ENCODE measurements around the gene TIMM21.

TIMM21 gene, protein sequence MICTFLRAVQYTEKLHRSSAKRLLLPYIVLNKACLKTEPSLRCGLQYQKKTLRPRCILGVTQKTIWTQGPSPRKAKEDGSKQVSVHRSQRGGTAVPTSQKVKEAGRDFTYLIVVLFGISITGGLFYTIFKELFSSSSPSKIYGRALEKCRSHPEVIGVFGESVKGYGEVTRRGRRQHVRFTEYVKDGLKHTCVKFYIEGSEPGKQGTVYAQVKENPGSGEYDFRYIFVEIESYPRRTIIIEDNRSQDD

DNA sequence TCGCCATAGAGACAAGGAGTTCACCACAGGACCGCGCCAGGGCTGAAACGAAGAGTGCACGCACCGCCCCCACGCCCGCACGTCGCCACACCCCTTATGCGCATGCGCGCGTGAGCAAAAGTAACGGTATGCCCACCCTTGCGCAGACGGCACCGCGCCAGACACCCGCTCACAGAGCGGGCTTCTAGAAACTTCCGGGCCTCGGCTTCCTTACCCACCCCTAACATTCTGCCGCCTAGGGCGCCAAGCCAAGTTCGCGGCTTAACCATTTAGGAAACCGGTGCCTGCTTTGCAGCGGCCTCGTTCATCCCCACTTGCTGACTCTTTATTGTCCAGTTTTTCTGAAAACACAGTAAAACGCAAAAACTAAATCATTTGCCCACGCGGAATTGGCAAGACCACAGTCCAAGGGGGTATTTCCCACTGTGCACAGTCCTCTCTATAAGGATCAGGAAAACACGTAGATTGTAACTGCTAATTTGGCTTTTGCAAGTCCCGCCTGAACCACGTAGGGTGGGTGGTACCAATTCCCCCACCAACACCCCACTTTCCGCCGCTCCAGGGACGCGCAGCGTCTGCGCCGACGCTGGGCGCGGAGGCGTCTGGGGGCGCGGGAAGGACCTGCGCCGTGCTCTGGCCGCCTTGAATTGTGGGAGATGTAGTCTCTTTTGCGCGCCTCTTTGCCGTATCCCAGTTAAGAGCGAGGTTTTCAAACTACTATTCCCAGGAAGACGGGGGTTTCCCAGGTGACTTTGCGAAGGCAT is at the start of gene TIMM21, which contains the start of gene FBXO15:
TSS of gene TIMM21 (plus strand) at position 745 of the 764 bp plus-strand sequence. CDS start 286 bp downstream, outside the sequence.
TSS of gene FBXO15 (minus strand) at position 56 of the 764 bp plus-strand sequence. CDS start at position 7, 49 bp downstream.
- peak; percentile 98 for DNase-seq

- DNase-seq: no peak
Observed at GRCh38 chr18:74108460-74108859, 39.9 kb upstream of the TIMM21 start.

- DNase-seq: peak; percentile 23
Observed at GRCh38 chr18:74110149-74110548, 38.2 kb upstream of the TIMM21 start.

GRCh38 chr18:74110976-74111375 is 37.3 kb upstream of the TIMM21 start:
- no peak for DNase-seq

DNA sequence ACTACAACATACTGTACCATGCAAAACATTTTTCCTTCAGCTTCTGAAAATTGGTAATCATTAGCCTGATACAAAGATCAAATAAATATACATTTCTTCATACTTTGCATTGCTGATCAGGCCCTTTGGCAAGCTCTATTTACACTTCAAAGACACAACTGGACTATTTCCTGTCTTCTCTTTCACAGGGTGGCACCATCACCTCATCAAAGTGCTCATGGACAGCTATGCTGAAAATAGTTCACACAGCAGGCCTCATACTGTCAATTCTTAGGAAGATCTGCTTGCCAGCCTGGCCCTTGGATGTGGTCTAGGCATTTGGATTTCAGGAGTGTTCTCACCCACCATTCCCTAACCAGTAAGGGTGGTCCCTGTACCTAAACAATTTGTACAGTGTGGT is 34.6 kb upstream of the TIMM21 start:
- no peak for DNase-seq

- DNase-seq: no peak
Observed at GRCh38 chr18:74114116-74114515, 34.2 kb upstream of the TIMM21 start.

- no peak for DNase-seq
Observed at GRCh38 chr18:74115046-74115445, 33.3 kb upstream of the TIMM21 start.

- peak; percentile 55 for DNase-seq
Observed at GRCh38 chr18:74116633-74117554, 31.4 kb upstream of the TIMM21 start.

GRCh38 chr18:74123200-74123599 is 25.1 kb upstream of the TIMM21 start:
- DNase-seq: no peak

DNA sequence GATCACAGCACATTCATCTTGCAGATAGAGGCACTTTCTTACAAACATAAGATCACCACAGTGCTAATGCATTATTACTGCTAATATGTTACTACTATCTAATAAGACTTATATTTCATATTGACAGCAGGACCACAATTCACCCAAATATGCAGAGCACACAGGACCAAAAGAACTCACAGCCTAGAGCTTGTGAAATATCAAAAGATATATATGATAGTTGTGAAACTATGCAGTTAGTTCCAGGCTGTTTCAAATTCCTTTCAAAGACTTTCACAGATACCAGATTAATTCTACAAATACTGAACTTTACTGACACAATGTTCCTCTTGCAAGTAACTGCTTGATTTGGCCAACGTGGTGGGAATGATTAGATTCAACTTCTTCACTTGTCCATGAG is 23.7 kb upstream of the TIMM21 start:
- no peak for DNase-seq

DNA sequence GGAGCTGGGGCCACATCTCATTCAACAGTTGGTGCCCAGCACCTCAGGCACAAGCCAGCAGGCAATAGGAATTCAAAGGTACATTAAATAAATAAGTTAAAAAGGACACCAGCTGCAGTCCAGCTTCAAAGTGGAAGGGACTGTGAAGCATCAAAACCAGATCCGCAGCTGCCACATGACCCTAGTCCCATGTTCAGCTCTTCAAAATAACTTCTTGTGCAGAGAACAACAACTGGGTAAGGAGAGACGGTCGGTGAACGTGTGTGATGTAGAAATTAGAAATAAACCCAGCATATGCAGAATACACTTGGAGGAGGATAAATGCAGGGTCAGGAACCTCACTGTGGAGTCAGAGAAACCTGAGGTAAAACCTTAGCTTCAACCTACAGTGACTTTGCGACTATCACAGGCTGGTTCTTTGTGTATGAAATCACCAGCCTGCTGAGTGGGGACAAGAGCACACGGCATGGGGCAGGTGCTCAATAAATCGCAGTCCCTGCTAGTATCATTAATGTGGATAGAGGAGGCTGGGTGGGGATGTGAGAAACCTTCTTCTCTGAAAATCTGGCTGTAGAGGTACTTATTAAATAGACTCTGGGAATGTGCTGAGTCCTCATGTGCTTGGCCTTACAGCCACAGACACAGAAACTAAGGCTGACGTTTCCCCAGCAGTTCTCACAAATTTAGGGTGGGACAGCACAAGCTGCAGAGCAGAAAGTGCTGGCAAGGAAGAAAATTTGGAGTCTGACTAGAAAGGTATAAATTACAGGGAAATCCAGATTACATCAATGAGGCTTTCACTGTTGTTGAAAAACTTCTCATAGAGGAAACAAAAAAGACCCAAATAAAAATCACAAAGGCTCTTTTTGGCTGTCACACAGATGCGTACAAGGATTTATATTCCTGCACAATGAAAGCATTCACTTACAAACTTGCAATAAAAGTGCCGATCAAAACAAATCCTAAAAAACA is 21.4 kb upstream of the TIMM21 start:
- DNase-seq: no peak

- no peak for DNase-seq
Observed at GRCh38 chr18:74128159-74128558, 20.2 kb upstream of the TIMM21 start.

DNA sequence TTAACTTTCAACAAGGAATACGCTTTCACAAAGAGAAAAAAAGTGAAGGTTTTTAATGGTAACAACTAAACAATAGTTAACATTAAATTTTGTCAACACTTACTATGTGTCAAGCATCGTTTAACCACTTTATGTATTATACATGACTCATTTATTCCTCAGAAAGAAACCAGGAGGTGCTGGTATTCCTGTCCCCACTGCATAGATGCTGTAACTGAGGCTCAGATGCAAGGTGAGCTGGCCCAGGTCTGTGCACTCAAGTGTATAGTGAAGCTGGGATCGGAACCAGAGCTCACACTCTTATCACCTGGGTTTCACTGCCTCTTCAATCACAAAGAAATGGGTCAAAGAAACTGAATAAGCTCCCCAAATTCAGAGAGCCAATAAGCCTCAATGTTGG is 17.2 kb upstream of the TIMM21 start:
- no peak for DNase-seq

GRCh38 chr18:74132201-74132600 is 16.1 kb upstream of the TIMM21 start:
- DNase-seq: no peak

- no peak for DNase-seq
Observed at GRCh38 chr18:74137920-74138538, 10.3 kb upstream of the TIMM21 start.

DNA sequence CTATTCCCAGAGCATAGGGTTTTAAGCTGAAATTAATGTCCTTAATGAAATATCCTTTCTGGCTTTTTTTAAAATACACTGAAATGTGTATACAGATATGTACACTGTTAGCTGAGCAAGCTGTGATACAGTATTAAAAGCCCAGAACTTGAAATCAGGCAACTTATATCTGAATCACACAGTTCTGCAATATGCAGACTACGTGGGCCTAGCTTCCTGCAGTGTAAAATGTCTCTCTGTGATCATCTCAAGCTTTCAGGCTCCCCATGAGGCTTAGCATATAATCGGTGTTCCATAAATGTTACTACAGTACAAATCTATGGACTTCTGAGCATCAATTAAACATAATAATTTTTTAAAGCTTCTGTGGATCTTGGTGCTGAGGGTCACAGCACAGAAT is 8.9 kb upstream of the TIMM21 start:
- DNase-seq: no peak

DNA sequence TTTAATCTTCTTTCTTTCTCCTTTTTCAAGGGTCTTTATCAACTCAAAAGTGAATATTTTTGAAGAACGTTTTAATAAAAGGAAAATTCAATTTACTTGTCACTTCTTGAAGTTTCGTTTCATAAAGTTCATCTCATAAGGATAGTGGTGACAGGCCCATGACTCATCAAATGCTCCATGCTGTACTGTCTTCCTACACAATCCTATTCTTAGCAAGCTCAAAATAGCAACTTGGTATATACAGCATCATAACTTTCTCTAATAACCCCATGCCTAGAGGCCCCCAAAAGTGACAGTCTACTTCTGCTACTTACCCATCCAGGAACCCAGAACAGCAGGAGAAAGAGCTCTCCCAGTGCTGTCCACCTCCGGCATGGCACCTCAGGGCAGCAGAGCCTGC is 8.4 kb upstream of the TIMM21 start:
- peak; percentile 29 for DNase-seq

DNA sequence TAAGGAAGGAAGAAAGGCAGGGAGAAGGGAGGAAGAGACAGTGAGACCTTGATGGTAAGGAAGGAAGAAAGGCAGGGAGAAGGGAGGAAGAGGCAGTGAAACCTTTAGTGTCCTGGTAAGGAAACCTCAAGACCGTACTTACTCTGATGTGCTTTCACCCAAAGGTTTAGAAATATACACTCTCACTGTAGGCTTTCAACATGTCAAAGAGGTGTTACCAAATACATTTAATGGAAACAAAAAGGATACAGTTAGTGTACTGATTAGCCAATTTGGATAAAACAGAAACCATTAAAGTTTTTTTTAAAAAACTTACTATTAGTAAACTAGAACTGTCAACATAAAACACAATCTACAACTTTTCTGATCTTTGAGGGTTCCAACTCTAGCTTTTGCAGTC is 7.7 kb upstream of the TIMM21 start:
- DNase-seq: no peak

DNA sequence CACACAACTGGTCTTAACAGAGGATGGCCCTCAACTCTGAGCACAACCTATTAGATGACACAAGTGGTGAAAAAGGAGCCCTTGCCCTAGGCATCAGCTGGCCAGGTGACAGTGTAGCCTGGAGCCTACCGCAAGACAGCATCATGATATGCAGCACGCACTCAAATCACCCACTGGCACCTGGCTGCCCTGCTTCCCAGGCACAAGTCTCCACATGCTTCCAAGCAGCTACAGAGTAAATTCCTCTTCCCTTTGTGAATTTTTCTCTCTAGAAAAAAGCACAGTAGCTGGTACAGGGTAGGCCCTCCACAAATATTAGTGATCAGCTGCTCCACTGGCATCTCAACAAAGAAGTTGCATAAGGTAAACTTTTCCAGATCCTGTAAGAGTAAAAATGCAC is 6.7 kb upstream of the TIMM21 start:
- DNase-seq: no peak

DNA sequence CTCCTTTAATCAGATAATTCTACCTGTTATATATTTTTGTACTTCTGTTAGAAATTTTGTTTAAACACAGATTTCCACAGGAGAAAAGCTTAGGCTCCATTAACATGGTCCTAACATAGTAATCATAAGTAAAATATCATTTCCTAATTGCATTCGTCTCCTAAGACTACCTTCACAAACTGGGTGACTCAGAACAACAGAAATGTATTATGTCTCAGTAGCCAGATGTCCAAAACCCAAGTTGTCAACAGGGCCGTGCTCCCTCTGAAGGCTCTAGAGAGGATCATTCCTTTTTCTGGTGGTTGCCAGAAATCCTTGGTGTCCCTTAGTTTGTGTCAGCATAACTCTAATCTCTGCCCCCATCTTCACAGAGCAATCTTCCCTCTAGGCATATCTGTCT is 6.1 kb upstream of the TIMM21 start:
- no peak for DNase-seq

DNA sequence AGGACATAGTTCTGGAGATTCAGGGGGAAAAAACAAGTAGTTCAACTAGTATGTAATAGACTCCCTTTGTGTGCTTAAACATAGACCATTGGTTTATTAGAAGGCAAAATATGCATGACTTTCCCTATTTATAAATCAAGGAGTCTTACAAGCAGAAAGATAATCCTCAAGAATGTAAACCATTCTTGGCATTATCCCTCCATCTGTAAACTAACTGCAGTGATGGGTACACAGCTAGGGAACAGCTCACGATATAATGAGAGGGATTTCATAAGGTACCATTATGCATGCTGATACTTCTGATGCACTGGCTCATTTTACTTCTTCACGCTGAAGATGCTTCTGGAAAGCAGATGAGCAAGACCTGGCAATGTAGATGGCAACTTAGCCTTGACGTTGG is 1.6 kb upstream of the TIMM21 start:
- DNase-seq: no peak

DNA sequence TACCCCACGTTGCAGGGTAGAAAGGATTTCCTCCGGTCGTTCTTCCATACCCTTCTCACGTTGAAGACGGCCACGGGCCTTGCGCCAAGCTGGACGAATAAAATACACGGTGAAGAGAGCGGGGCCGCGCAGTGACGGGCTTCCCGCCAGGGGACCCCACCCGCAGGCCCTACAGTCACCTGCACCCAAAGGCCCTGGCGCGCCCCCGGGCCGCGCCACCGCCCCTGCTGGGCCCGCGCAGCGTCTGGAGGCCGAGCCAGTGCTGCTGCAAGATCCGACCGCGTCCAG is 888 bp upstream of the TIMM21 start:
- no peak for DNase-seq

All from OCI-M1 (cell line).